ENCODE results near the gene NSRP1.
"Not testable (repeated sequence)": the region's sequence is repeated elsewhere in the genome, so short reads cannot be mapped to it uniquely, and the experiment has no call there.

Gene NSRP1

GRCh38 chr17:30186761-30187160 lies 70.1 kb downstream of the NSRP1 start:
- no peak for DNase-seq (ENCODE audit: low read depth)

GRCh38 chr17:30187573-30187972 lies 71.0 kb downstream of the NSRP1 start:
- no peak for DNase-seq (ENCODE audit: low read depth)

GRCh38 chr17:30188211-30188939 lies 71.8 kb downstream of the NSRP1 start:
- DNase-seq (ENCODE audit: low read depth): no peak

- DNase-seq (ENCODE audit: low read depth): no peak
Measured at GRCh38 chr17:30191072-30191471, 74.5 kb downstream of the NSRP1 start.

GRCh38 chr17:30196504-30196903 lies 79.9 kb downstream of the NSRP1 start:
- no peak for DNase-seq (ENCODE audit: low read depth)

- DNase-seq (ENCODE audit: low read depth): no peak
Measured at GRCh38 chr17:30197416-30197815, 80.8 kb downstream of the NSRP1 start.

- DNase-seq (ENCODE audit: low read depth): no peak
Measured at GRCh38 chr17:30199600-30199999, 83.0 kb downstream of the NSRP1 start.

GRCh38 chr17:30200106-30200505 lies 83.5 kb downstream of the NSRP1 start:
- no peak for DNase-seq (ENCODE audit: low read depth)

GRCh38 chr17:30200656-30201055 lies 84.0 kb downstream of the NSRP1 start:
- DNase-seq (ENCODE audit: low read depth): not testable (repeated sequence)

GRCh38 chr17:30203471-30203981 lies 86.9 kb downstream of the NSRP1 start:
- DNase-seq (ENCODE audit: low read depth): no peak

- no peak for DNase-seq (ENCODE audit: low read depth)
Measured at GRCh38 chr17:30207655-30208054, 91.0 kb downstream of the NSRP1 start.

GRCh38 chr17:30208214-30208613 lies 91.6 kb downstream of the NSRP1 start:
- DNase-seq (ENCODE audit: low read depth): no peak

GRCh38 chr17:30209930-30210329 lies 93.3 kb downstream of the NSRP1 start:
- DNase-seq (ENCODE audit: low read depth): no peak

- DNase-seq (ENCODE audit: low read depth): no peak
Measured at GRCh38 chr17:30210366-30210765, 93.8 kb downstream of the NSRP1 start.

- no peak for DNase-seq (ENCODE audit: low read depth)
Measured at GRCh38 chr17:30210901-30211300, 94.3 kb downstream of the NSRP1 start.

GRCh38 chr17:30211371-30211770 lies 94.8 kb downstream of the NSRP1 start:
- DNase-seq (ENCODE audit: low read depth): no peak

- no peak for DNase-seq (ENCODE audit: low read depth)
Measured at GRCh38 chr17:30212750-30213149, 96.1 kb downstream of the NSRP1 start.

- no peak for DNase-seq (ENCODE audit: low read depth)
Measured at GRCh38 chr17:30217054-30217453, 100.4 kb downstream of the NSRP1 start.

GRCh38 chr17:30217746-30218245 lies 101.2 kb downstream of the NSRP1 start:
- DNase-seq (ENCODE audit: low read depth): no peak

GRCh38 chr17:30218799-30219198 lies 102.2 kb downstream of the NSRP1 start:
- no peak for DNase-seq (ENCODE audit: low read depth)

GRCh38 chr17:30219315-30219714 lies 102.7 kb downstream of the NSRP1 start:
- no peak for DNase-seq (ENCODE audit: low read depth)

- DNase-seq (ENCODE audit: low read depth): no peak
Measured at GRCh38 chr17:30219833-30220232, 103.2 kb downstream of the NSRP1 start.

- DNase-seq (ENCODE audit: low read depth): no peak
Measured at GRCh38 chr17:30220414-30220813, 103.8 kb downstream of the NSRP1 start.

- DNase-seq (ENCODE audit: low read depth): no peak
Measured at GRCh38 chr17:30221346-30221745, 104.7 kb downstream of the NSRP1 start.

Measured in stromal cell of bone marrow (primary cell).